Chondrocyte (in vitro differentiated cells): ENCODE data around the gene ABI3. TPM values are rescaled to one million over a fixed set of nuclear protein-coding genes. Genes with fewer than 3 reads are reported as not detected.
"Not testable (repeated sequence)": the region's sequence is repeated elsewhere in the genome, so short reads cannot be mapped to it uniquely, and the experiment has no call there.

ENCODE experiments used
- DNase-seq: peaks from one replicate; pipeline ENCODE4 v3.0.0; 2021; ENCODE audit warnings: mixed read lengths, low spot score
- H3K27ac Mint-ChIP-seq: one replicate; pipeline ENCODE4 v1.8.0; 2021; ENCODE audit warnings: mild to moderate bottlenecking, moderate library complexity, mixed read lengths; ENCODE audit not compliant: unreplicated experiment
- H3K27me3 Mint-ChIP-seq: 2 replicates; pipeline ENCODE4 v1.8.0; 2021; ENCODE audit warnings: low read depth, mixed read lengths
- H3K36me3 Mint-ChIP-seq: 2 replicates; pipeline ENCODE4 v1.8.0; 2021; ENCODE audit warnings: low read depth, mixed read lengths
- H3K4me1 Mint-ChIP-seq: 2 replicates; pipeline ENCODE4 v1.8.0; 2021; ENCODE audit warnings: low read depth, mild to moderate bottlenecking, mixed read lengths
- H3K4me3 Mint-ChIP-seq: one replicate; pipeline ENCODE4 v1.8.0; 2021; ENCODE audit warnings: mild to moderate bottlenecking, moderate library complexity, mixed read lengths; ENCODE audit not compliant: unreplicated experiment
- H3K9me3 Mint-ChIP-seq: 2 replicates; pipeline ENCODE4 v1.8.0; 2021; ENCODE audit warnings: low read depth, mixed read lengths
- total RNA-seq: library from RNA; stranded (reverse); gene quantifications from 3 replicates; pipeline ENCODE4 v1.2.1, GENCODE V29; 2021
- TF ChIP-seq, protein P1 (sequence below): fragments of 200-600 bp; sonication (generic); IDR thresholded peaks from 2 replicates; pipeline ENCODE4 v1.5.0; 2021; ENCODE audit warnings: antibody characterized with exemption, mild to moderate bottlenecking, moderate library complexity

Gene ABI3
- total RNA-seq, 1 donor from 2014 or later: not detected

DNA sequence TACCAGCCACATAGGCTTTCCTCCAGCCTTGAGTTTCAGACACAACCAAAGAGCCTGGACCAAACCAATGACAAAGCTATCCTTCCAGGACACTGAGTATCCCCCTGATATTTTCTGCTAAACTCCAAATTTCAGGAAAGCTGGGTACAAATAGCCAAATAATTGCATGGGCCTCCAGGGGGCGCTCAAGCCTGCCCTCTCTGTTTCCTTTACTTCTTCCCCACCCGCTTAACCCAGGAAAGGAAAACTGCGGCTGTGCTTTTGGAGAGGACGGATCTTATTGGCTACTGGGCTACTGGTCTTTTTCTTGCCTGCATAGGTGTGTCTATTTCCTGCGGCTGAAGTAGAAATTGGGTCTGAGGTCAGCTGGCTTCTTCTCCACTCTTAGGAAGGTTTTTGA lies 30.2 kb upstream of the ABI3 start:
- Mint-ChIP-seq H3K4me3 (no peak overlapping the region), H3K27ac (no peak overlapping the region), H3K27me3 (peaks cover 3% of the 10 kb centered on the region), H3K4me1 (no peaks in the 10 kb centered on the region), H3K36me3 (peaks cover 8% of the 10 kb centered on the region), H3K9me3 (peaks cover 26% of the 10 kb centered on the region)
- DNase-seq: no peak
- TF ChIP-seq, protein P1, sequence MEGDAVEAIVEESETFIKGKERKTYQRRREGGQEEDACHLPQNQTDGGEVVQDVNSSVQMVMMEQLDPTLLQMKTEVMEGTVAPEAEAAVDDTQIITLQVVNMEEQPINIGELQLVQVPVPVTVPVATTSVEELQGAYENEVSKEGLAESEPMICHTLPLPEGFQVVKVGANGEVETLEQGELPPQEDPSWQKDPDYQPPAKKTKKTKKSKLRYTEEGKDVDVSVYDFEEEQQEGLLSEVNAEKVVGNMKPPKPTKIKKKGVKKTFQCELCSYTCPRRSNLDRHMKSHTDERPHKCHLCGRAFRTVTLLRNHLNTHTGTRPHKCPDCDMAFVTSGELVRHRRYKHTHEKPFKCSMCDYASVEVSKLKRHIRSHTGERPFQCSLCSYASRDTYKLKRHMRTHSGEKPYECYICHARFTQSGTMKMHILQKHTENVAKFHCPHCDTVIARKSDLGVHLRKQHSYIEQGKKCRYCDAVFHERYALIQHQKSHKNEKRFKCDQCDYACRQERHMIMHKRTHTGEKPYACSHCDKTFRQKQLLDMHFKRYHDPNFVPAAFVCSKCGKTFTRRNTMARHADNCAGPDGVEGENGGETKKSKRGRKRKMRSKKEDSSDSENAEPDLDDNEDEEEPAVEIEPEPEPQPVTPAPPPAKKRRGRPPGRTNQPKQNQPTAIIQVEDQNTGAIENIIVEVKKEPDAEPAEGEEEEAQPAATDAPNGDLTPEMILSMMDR: peak; percentile 85

DNA sequence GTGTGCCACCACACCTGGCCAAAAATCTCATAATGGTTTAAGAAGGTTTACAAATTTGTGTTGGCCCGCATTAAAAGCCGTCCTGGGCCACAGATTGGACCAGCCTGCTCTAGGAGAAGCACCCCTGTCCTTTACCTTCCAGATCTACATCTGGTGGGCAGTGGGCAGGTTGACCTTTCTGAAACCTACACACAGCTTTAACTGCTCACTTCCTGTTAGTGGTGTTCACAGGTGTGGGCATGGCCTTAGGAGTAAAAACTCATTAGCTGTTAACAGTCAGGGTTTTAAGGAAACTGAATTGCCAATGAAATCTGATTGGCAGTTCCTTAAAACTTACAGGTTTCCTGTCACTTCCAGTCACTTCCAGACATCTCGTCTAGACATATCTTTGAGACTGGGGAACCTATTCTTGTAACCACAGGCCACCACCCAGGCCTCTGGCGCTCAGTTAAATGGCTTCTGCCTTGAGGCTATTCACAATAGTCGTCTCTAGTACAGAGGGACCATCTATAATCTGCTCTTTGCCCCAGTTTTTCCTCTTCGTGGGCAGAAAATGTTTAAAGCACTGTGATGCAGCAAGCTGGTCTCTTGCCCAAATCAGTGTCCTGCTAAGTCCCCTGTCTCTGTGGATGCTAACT lies 29.4 kb upstream of the ABI3 start:
- DNase-seq: no peak
- Mint-ChIP-seq H3K27ac (peak overlapping the region; percentile 41), H3K9me3 (peaks cover 18% of the 10 kb centered on the region), H3K27me3 (peaks cover 3% of the 10 kb centered on the region), H3K4me3 (no peak overlapping the region), H3K36me3 (peaks cover 5% of the 10 kb centered on the region), H3K4me1 (no peaks in the 10 kb centered on the region)
- TF ChIP-seq, protein P1: no peak

DNA sequence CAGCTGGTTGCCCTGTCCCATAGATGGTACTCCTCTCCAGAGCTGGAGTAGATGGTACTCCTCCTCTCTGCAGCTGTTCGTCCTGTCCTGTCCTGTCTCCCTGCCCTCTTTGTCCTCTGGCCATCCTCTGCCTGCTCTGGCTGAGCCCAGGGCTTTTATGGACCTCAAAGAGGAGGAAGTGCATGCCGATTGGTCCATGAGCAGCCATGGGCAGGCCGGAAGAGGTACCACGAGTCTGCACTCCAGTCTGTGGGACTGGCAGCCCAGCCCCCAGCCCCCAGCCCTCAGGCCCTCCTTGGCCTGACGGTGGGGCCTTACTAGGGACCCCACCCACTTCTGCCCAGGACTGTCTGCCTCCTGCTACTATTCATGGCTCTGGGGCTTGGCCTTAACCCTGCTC lies 27.2 kb upstream of the ABI3 start:
- no peak overlapping the region for H3K4me3 Mint-ChIP-seq
- H3K27me3 Mint-ChIP-seq: peaks cover 3% of the 10 kb centered on the region
- no peak for DNase-seq
- H3K27ac Mint-ChIP-seq: no peak overlapping the region
- TF ChIP-seq, protein P1: no peak
- peaks cover 5% of the 10 kb centered on the region for H3K36me3 Mint-ChIP-seq
- peaks cover 7% of the 10 kb centered on the region for H3K9me3 Mint-ChIP-seq
- no peaks in the 10 kb centered on the region for H3K4me1 Mint-ChIP-seq

DNA sequence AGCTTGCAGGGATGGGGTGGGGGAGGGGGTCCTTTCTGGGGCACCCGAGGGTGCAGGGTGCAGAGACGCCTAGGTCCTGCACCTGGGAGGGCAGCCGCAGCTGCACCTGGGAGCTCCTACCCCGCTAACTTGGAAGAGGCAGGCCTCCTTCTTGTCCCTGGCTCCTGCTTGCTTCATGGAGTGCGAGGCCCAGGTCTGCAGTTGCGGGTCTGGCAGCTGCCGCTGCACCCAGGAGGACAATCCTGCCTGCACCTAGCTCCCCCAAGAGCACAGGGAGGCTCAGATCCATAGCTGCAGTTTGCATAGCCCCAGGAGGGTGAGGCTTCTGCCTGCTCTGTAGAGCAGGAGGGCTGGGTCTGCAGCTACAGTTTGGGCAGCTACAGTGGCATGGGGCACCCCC lies 26.7 kb upstream of the ABI3 start:
- no peak overlapping the region for H3K27ac Mint-ChIP-seq
- no peak for DNase-seq
- H3K4me1 Mint-ChIP-seq: no peaks in the 10 kb centered on the region
- TF ChIP-seq, protein P1: no peak
- H3K36me3 Mint-ChIP-seq: peaks cover 5% of the 10 kb centered on the region
- H3K27me3 Mint-ChIP-seq: peaks cover 3% of the 10 kb centered on the region
- H3K4me3 Mint-ChIP-seq: no peak overlapping the region
- peaks cover 7% of the 10 kb centered on the region for H3K9me3 Mint-ChIP-seq

DNA sequence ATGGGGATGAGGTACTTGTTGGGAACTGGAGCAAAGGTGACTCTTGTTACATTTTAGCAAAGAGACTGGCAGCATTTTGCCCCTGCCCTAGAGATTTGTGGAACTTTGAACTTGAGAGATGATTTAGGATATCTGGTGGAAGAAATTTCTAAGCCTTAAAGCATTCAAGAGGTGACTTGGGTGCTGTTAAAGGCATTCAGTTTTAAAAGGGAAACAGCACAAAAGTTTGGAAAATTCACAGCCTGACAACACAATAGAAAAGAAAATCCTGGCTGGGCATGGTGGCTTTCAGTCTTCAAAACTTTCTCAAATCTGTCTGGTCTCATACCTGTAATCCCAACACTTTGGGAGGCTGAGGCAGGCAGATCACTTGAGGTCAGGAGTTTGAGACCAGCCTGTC lies 26.0 kb upstream of the ABI3 start:
- H3K4me1 Mint-ChIP-seq, H3K27me3 Mint-ChIP-seq, H3K27ac Mint-ChIP-seq, H3K9me3 Mint-ChIP-seq, H3K4me3 Mint-ChIP-seq, H3K36me3 Mint-ChIP-seq, DNase-seq: not testable (repeated sequence)

DNA sequence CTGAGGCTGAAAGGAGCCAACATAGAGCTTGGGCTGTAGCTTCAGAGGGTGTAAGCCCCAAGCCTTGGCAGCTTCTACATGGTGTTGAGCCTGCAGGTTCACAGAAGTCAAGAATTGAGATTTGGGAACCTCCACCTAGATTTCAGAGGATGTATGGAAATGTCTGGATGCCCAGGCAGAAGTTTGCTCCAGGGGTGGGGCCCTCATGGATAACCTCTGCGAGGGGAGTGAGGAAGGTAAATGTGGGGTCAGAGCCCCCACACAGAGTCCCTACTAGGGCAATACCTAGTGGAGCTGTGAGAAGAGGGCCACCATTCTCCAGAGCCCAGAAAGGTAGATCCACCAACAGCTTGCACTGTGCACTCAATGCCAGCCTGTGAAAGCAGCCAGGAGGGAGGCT lies 25.1 kb upstream of the ABI3 start:
- not testable (repeated sequence) for H3K36me3 Mint-ChIP-seq, DNase-seq, H3K27ac Mint-ChIP-seq, H3K9me3 Mint-ChIP-seq, H3K4me3 Mint-ChIP-seq, H3K27me3 Mint-ChIP-seq, H3K4me1 Mint-ChIP-seq
